T-helper 1 cell treated with Interleukin-12 subunit alpha and Interleukin-12 subunit beta and Interleukin-4 antibody, amounts not matched to agents 30 ng/mL and 1 ng/mL, for 36 hours (primary cell): ENCODE measurements around the gene ANXA2R. TPM values are rescaled to one million over a fixed set of nuclear protein-coding genes. Genes with fewer than 3 reads are reported as not detected.
"Not testable (repeated sequence)": the region's sequence is repeated elsewhere in the genome, so short reads cannot be mapped to it uniquely, and the experiment has no call there.

Experiments
- intact Hi-C: fragments of 100-400 bp; cut with micrococcal nuclease; formaldehyde crosslinking; loops from one replicate; pipeline ENCODE4 v1.15.1; 2024
- total RNA-seq: library from RNA; stranded (reverse); gene quantifications from 2 replicates; pipeline ENCODE4 v1.2.3, GENCODE V29; 2022

The ANXA2R gene
- total RNA-seq = 9.3 and 9.7 TPM in 2 replicates

GRCh38 chr5:43040287-43041098, at the start of gene ANXA2R:
Gene ANXA2R (minus strand): TSS chr5:43040319. CDS start chr5:43040046, 273 bp downstream.
- intact Hi-C loops = loop anchor here (1.0 kb wide), 12 partner anchors 20 to 1136 kb away; partner anchors contain the start of genes C5orf34, HMGCS1 and RIMOC1

GRCh38 chr5:43086118-43086908, 46.2 kb upstream of the ANXA2R start:
- intact Hi-C loops = not testable (repeated sequence)

- intact Hi-C loops = no loop called here
These were observed 45.3 kb upstream of the ANXA2R start for GRCh38 chr5:43085453-43085852.

DNA sequence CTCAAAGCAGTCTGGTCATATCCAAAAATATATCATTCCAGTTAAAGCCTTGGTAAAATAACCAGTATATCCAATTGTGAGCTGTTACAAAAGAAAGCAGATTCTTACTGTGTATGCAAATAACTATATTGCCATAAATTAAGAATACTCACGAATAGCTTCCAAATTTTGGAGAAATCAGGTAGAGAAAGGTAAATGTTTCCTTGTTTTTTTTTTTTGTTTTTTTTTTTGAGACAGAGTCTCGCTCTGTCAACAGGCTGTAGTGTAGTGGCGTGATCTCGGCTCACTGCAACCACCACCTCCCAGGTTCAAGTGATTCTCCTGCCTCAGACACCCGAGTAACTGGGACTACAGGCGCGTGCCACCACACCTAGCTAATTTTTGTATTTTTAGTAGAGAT, 44.3 kb upstream of the ANXA2R start:
- intact Hi-C loops = not testable (repeated sequence)

DNA sequence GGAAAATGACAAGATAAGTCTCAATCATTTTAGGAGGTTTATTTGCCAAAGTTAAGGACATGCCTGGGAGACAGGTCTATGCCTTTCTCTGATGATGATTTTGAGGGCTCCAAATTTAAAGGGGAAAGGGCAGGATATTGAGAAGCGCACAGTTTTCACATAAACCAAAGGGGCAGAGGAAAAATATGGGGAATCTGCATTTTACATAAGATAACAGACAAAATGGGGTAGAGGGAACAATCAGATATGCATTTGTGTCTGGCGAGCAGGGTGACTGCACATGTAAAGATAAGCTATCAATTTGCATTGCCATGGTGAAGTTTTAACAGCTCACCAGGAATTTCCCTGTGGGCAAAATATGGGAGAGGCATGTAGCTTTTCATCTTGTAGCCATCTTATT, 41.2 kb upstream of the ANXA2R start:
- intact Hi-C loops = not testable (repeated sequence)

- intact Hi-C loops = loop anchor here (10.0 kb wide), 1 partner anchor 1256 kb away; no protein-coding TSS in a partner anchor
These were observed 38.8 kb upstream of the ANXA2R start for GRCh38 chr5:43078956-43079355.

GRCh38 chr5:43077446-43078191, 37.5 kb upstream of the ANXA2R start:
- intact Hi-C loops = loop anchor here (10.0 kb wide), 1 partner anchor 1257 kb away; no protein-coding TSS in a partner anchor

GRCh38 chr5:43075319-43076293, 35.5 kb upstream of the ANXA2R start:
- intact Hi-C loops = loop anchor here (2.0 to 10.0 kb wide), 2 partner anchors 439 to 1259 kb away; partner anchors contain the start of gene C5orf34

DNA sequence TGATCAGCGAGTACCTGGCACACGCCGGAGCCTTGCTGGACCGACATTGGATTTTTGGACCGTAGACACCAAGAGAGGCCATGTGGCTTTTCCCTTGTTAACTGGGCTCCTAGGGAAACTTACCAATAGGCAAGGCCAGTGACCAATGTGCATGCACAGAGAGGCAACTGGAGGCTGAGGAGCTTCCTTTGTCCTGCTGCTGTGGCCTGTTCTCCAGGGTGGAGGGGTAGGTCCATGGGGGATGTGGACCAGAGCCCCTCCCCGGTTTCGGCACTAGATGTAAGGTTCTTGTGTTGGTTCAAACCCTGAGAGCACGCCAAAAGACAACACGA, 34.8 kb upstream of the ANXA2R start:
- intact Hi-C loops = loop anchor here (1.0 to 10.0 kb wide), 7 partner anchors 9 to 1260 kb away; partner anchors contain the start of gene C5orf34

DNA sequence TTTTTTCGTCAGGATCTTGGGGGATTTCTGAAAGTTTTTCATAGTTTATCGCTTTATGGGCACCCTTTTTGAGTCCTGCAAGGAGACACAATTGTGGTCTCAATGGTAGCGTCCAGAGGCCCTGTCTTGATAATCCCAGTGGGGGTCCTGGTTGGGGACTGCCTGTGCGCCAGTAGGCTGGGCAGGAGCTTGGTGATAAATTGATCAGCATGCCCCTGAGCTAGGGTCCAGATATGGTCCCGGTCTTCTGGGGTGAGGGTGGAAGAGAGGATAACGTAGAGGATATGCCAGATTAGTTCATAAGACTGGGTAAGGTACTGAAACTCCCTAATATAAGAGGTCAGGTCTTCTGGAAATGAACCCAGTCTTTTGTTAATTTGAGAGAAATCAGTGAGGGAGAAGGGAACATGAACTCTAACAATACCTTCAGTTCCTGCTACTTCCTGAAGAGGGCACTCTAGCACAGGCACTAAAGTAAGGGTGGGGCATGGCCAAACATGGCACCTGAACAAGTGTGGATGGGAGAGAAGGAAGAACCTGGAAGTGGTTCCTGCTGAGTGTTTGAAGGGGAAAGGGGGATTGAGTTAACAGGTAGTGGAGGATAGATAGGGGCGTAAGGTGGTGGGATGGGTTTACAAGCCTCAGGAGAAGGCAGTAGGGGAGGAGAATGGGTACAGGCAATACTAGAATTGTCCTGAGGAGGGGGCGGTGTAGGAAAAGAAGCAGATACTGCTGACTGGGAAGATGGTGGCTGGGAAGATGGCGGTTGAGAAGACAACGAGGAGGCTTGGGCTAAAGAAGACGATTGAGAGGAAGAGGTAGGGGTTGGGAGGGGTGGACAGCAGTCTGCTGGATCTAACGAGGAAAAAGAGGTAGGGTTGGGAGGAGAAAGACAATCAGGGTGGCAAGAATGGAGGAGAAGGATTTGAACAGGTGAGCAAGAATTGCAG, 33.8 kb upstream of the ANXA2R start:
- intact Hi-C loops = loop anchor here (1.0 to 10.0 kb wide), 7 partner anchors 8 to 1261 kb away; partner anchors contain the start of gene C5orf34

- intact Hi-C loops = not testable (repeated sequence)
These were observed 29.2 kb upstream of the ANXA2R start for GRCh38 chr5:43069401-43069720.

DNA sequence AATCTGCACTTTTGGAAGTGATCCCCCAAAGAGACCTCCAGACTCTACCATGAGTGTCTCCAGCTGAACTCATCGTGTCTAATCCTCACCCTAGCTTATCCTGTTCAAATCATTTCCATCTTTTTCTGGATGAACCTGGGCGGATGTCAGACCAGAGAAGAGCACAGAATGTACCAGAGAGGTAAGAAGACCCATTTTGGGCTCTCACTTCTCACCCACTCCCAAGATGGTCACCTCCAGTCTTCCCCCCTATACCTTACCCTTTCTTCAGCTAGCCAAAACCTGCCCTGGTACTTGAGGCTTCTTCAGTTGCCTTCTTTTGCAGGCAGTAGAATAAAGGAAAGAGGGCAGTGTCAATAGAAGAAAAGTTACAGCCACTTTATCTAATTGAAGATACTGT, 27.9 kb upstream of the ANXA2R start:
- intact Hi-C loops = no loop called here

DNA sequence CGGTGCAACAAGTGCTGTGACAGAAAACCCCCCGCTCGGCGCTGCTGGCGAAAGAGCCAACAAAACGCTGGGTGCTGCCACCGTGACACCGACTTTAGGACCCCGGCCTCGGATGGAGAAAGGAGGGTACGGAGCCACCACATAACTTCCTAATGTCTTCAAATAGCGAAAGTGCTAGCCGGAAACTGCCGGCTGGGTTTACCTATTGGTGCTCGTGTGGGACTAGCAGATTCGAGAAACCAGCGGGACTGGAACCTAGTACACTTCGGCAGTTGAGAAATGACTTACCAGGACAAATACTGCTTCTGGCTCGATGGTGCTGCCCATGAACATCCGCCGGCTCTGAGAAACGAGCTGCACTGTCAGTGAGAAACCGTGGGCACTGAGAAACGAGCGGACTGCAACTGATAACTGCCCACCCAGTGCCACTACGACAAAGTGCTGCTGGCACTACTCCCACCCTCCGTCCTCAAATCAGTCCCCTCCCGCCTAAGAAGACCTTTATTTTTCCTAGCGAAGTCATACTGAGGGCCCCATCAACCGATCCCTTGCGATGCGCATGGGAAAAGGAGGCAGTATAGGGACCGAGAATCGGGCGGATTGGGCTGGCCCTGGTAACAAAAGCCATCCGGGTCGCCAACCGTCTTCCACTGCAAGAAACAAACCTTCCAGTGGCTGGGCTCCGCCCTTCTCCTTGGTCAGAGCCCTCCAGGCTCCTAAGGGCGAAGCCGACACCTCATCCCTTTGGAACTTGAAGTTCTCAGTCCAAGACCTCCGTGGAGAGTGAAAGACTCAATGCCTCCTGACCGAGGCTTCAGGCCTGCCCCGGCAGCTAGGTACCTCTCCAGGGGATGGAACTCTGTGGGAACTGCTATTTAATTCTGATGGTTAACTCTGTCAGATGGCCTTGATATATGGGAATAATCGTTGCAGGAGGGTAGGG, 27.0 kb upstream of the ANXA2R start:
- intact Hi-C loops = loop anchor here (1.0 to 2.0 kb wide), 7 partner anchors 7 to 1742 kb away; partner anchors contain the start of genes C5orf34, HMGCS1, MRPS30 and RIMOC1

DNA sequence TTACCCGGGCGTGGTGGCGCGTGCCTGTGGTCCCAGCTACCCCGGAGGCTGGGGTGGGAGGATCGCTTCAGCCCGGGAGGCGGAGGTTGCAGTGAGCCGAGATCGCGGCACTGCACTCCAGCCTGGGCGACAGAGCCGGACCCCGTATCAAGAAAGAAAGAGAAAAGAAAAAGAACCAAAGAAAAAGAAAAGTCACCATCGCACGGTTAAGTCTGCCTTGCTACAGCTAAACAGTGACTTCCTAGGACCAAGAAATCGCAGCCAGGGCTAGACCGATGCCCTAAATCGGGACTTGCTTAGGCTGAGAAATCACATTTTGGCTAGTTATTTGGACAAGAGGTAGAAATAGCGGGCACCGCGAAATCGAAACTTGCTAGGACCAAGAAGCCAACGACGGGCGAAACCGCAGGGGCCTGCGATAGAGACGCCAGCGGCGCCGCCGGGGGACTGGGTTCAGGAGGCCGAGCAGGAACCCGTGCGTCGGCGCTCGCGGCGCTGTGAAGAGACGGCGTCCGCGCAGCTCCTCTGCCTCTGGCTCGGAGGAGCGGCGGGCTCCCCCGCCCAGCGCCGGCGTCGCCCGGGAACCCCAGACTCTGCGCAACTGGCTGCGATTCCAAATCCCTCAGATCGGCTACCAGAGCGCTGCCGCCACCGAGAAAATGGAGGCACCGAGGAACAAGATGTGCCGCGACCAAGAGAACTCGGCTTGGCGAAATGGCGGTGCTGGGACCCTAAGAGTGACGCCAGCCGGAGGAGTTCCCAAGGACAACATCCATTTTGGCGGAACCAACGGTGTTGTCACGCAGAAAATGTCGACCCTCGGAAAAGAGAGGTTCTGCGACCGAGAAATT, 26.1 kb upstream of the ANXA2R start:
- intact Hi-C loops = loop anchor here (1.0 to 2.0 kb wide), 11 partner anchors 8 to 1743 kb away; partner anchors contain the start of genes MRPS30, NIM1K, NNT and PAIP1

GRCh38 chr5:43065387-43065947, 25.3 kb upstream of the ANXA2R start:
- intact Hi-C loops = loop anchor here (1.0 to 2.0 kb wide), 8 partner anchors 45 to 537 kb away; partner anchors contain the start of genes NIM1K, NNT, PAIP1 and TMEM267

GRCh38 chr5:43063721-43064171, 23.6 kb upstream of the ANXA2R start:
- intact Hi-C loops = loop anchor here (1.0 to 2.0 kb wide), 8 partner anchors 23 to 539 kb away; partner anchors contain the start of genes ANXA2R, NIM1K, NNT and PAIP1
